ENCODE results near the gene SLC17A3.

The SLC17A3 gene

DNA sequence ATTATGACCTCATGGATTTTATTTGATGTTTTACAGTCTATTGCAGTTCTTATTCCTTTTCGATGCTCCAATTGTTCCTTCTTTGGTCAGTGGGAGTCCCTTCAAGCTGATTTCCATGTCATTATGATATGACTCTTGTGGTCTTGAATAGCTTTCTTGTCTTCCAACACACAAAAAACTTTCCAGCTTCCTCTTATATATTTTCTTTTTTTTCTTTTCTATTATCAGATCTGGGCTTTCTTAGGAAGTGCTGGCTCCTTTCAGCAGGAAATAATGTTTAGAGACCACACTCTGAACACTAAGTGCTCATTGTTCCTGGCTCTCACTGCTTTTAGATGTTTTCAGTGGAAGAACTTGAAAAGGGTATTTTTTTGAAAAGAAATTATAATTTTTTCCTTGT is 39.1 kb downstream of the SLC17A3 start:
- no peak for DNase-seq

DNA sequence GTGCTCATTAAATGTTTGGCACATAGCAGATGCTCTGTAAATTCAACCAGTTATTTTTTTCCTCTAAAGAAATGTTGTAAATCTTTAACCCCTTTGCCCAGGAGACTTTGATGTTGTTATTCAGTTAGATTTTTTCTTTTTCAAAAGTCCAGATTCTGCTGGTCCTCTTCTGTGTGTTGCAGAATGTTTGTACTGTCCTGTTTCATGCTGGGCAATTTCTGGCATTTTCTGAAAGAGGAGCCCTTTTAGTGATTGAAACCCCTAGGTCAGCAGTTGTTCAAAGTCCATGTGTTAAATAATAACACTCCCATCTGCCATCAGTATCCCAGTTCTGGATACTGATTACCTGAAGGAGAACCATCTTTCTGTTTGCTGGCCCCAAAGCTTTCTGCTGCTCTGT is 40.9 kb downstream of the SLC17A3 start:
- no peak for DNase-seq

DNA sequence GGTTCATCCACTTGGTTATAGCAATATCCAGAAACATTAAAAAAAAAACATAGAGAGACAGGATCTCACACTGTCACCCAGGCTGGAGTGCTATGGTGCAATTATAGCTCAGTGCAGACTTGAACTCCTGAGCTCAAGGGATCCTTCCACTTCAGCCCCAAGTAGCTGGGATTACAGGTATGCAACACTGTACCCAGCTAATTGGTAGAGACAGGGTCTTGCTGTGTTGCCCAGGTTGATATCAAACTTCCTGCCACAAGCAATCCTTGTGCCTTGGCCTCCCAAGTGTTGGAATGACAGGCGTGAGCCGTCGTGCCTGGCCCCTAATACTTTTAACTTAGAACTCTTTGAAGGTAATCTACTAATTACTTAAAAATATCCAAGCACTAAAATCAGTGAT is 41.4 kb downstream of the SLC17A3 start:
- DNase-seq = no peak

DNA sequence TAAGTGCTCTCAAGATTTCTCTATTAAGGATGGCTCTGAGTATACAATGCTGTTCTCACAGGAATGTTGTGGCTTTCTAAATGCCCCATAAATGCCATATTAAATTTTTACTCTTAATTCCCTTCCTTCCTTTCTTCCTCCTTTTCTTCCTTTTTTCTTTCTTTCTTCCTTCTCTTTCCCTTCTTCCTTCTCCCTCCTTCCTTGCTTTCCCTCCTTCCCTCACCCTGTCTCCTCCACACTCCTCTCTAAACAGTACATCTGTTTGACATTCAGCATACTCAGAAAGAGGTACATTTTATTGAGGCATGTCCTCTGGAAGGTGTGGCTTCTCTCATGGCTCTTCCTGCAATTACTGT is 41.8 kb downstream of the SLC17A3 start:
- DNase-seq = no peak

DNA sequence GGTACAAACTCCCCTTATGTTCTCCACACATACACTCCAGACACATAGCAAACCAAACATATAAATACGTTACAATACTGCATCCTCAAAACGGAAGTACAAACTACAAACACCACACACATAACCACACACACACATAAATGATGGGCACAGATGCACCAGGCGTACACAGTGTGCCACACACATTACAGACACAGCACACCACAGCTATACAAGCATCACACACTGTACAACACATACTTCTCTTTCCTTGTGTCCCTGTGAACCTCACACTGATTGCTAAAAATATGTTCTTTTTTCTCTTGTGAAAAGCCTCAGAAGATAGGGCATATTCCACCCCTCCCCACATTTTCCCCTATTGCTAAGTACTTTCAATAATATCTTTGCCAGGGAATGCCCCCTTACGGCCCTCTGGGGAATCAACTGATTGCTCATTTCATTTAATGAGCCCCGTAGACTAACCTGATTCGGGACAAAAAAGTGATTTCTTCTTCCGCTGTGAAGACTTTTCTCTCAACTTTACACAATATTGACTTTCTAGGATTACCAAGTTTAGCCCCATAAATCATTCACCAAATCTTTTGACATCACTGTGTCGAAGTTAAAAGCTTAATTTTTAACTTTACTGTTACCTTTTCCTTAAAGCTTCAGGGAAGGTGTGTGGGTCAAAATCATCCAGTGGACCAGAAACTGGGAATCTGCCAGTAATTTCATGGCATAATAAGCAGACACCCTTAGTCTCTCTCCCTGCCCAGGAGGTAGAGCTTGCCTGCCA is 42.3 kb downstream of the SLC17A3 start, which contains the start of gene SLC17A1:
TSS of gene SLC17A1 (minus strand) at position 521 of the 775 bp plus-strand sequence. CDS start 1,495 bp downstream, outside the sequence.
- DNase-seq = no peak

DNA sequence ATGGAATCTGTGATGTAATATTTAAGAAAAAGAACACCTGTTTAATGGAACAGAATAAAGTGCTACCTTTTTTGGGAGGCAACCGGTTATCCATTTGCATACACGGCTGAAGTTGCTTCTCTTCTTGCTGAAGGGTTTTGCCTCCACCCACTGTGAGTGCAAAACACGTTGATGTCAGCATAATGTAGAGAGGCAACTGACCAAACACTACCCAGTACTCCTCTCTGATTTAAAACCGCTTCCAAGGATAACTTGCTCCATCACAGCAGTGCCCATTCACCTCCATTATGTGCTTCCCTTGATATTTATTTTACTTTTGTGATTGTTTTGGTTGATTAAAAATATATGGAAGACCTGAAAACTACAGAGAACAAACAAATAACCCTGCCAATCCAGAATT is 43.6 kb downstream of the SLC17A3 start:
- no peak for DNase-seq

DNA sequence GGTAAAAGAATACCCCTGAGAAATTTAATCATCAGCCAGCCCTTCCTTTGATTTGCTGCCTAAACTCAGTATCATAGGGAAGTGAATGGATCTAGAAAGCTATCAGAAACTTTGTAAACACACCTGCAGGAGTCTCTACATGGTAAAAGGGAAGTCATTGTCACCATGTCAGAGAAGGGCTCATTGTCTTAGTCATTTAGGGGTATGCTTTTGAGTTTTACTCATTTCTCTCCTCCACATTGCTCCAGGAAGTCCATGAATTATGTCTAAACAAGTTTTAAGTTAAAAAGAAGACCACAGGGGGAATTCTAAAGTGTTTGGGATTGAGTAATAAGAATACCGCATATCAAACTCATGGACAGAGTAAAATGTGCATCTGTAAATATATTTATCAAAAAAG is 44.7 kb downstream of the SLC17A3 start:
- DNase-seq = no peak

DNA sequence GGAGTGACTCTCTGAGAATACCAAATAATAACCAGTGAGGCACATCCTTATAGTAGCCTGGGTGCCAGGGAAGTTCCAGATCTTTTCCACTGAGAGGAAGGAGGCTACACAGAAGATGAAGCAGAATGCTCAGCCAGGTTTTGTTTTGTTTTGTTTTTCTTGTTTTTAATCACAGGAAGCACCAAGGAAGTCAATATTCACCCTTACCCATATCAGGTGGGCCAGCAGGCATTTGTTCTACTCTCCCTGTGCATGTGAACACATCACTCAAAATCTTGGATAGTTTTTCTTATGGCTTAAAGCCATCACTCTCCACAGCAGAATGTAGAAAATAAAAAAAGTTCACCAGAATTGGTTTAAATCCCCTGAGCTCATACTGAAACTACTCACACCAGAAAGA is 52.7 kb downstream of the SLC17A3 start:
- no peak for DNase-seq

DNA sequence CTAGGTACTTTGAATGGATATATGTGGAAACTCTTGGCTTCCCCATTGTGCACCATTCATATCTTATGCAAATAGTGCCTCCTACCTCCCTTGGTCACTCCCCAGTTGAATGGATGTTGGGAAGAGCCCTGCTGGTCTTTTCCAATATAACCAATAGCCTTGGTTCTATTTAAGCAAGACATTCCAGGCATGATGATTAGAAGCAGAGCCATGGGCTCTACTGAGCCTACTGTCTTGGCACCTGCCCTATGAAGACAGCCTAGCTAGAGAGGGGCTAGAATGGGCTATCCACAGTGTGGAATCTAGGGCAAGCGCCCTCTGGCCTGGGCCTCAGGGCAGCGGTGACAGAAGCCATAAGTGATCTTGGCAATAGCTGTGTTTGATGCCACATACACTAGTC is 57.8 kb downstream of the SLC17A3 start:
- no peak for DNase-seq

DNA sequence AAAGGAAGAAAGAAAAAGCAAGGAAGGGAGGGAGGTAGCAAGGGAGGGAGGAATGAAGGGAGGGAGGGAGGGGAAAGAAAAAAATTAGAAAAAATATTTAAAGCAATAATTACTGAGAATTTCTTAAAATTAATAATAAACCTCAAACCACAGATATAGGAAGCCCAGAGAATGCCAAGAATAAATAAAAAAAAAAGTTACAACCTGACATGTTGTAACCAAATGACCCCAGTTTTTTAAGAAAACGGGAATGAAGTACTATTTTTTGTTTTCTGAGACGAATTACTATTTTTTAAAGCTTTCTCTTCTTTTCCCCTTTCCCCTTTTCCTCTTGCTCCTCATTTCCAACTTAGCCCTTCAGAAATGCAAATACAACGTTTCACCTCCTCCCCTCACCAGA is 58.8 kb downstream of the SLC17A3 start:
- no peak for DNase-seq

DNA sequence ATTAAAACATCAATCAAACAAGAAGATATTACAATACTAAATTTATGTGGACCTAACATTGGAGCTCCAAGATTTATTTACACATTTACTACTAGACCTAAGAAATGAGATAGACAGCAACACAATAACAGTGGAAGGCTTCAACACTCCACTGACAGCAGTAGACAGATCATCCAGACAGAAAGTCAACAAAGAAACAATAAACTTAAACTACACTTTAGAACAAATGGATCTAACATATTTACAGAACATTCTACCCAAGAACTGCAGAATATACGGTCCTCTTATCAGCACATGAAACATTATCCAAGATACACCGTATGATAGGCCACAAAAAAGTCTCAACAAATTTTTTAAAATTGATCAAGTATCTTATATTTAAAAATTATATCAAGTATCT is 69.2 kb downstream of the SLC17A3 start:
- DNase-seq = no peak

DNA sequence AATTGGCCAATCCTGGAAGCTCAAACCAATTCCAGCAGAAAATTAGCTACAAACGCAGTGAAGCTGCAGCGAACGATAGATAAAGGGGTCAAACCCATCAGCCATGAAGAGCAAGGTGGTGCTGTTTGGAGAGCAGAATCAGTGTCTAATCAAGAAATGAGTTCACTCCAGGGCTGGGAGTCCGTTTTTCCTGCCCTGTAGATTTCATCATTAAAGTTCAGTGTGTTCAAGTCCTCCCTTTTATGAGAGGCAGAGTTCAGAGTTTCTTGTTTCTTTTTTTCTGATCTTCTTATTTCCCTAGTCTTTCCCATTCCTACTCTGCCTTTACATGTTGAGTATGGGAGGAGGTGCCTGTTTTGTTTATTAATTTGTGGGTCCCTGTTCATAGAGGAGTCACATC is 72.6 kb downstream of the SLC17A3 start:
- DNase-seq = no peak
